GM19328 (cell line): ENCODE results near the gene ARPP21.
"Not testable (repeated sequence)": the region's sequence is repeated elsewhere in the genome, so short reads cannot be mapped to it uniquely, and the experiment has no call there.

Source experiments
- ATAC-seq: cut with Tn5 transposase; IDR thresholded peaks from one replicate; pipeline ENCODE4 v1.9.1; 2021; ENCODE audit warnings: mild to moderate bottlenecking, moderate library complexity; ENCODE audit not compliant: unreplicated experiment

The ARPP21 gene

DNA sequence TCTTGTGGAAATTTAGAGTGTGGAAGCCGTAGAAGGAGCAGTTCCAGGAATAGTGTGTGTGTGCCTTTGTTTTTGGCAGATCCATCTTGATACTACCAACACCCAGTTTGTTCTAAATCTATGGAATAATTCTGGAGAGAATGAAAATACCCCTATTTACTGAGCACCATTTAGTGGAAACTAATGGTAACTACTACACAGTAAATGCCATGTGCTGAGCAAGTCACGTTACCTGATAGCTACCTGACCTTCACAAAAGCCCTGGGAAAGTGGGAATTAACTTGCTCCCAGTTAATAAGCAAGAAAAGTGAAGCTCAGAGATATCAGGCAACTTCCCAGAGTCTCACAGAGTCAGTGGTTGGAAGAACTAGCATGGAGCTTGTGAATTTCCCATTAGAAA lies 137.7 kb downstream of the ARPP21 start:
- ATAC-seq, result no peak

DNA sequence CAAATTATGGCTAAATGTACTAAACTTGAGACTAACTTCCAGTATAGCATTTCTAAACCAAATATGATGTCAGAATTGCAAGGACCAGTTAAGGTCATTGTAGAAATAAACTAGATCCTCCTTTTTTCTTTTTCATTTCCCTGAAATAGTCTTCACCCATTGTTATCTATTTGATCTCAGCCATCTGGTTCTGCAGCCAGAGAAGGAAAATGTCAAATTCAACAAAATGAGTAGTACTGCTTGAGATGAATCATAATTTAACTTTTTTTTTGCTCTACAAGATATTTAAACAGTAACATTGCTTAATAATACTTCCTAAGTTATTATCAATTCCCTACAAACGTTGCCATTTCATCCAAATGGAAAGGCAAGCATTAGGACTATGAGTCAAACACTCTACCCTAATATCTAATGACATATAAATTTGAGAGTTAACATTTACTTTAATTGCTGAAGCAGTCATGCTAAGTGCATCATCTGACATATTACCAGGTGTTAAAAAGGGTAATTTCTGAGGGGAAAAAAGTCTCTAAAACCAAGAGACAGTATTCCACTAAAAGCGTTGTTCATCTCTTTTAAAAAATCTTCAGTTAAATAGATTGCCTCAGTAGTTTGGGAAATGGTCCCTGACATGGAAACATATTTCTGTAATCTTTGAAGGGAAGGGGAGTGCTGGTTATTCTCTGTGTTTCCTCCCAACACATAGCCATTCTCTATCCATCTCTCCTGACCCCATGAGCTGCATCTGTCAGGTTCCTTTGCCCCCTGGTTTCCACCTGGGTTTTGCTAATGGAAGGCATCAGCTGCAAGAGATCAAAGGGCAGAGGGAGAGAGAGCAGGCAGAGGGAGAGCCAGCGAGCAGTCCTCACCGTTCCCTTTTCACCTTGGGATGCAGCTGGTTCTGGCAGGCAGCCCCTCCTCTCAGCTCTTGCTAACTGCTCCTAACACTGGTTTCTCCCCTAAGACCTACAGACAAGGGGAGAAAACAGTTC lies 138.5 kb downstream of the ARPP21 start:
- no peak for ATAC-seq

DNA sequence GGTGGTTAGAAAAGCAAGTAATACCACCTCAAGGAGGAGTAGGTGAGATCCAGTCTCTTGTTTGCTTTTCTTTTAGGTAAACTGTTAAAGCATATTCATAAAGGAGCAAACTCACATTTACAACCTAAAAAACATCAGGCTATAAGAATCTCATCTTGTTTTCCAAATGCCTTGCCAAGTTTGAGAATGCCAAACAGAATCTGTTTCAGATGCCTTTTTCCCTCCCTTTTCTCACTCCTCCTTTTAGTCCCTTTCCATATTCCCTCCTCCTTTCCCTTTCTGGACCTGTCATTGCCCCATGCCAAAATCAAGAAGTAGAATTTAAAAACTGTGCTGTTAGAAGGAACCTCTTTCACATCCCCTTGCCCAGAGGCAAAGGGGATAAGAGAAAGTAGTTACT lies 140.3 kb downstream of the ARPP21 start:
- ATAC-seq, result no peak

DNA sequence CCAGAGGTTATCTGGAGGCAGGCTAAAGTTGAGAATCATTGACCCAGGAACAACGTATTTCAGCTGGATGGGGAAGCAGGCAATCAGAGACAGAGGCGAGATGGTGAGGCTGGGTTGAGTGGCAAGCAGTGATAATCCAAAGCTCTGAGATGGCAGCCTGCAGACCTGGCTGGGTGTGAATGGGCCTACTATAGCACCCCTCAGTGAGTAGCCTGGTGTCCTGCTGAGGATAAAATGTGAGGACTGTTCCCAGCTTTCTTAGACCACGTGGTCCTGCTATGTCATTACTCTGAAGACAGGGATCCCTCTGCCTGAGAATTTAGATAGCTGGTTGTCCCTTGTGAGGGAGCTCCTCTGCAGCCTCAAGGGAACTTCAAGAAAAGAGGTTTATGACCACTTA lies 141.5 kb downstream of the ARPP21 start:
- ATAC-seq, result no peak

DNA sequence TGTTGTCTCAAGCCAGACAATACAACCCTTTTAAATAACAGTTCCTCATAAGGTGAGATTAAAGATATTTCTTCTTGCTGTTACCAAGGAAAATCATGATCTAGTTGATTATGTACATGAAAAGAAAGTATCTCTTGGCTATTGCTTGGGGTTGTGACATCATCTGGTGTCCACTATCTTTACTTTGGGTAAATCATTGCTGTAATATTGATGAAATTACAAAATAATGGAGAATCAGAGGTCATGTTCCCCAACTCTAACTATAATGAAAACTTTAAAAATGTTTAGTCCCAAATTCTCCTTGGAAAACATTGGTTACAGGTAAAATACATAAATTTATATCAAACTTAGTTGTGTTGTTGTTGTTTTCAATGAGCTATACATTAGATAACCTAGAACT lies 142.2 kb downstream of the ARPP21 start:
- no peak for ATAC-seq

DNA sequence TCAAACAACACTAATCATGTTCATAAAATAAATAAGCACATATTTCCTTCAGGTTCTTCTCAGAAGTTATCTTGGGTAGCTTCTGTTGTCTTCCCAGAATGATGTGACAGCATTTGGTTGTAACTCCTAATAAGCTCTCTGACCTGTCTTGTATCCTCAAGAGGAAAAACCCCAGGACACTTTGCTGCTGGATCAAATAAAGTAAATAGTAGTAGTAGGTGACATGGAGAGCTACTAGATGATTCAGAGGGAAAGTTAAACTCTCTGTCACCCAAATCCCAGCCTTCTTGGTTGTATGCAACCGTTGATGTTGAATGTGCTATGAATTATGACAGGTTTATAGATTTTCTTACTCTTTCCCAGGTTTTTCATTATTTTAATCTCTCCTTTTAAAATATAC lies 143.0 kb downstream of the ARPP21 start:
- ATAC-seq, result no peak

DNA sequence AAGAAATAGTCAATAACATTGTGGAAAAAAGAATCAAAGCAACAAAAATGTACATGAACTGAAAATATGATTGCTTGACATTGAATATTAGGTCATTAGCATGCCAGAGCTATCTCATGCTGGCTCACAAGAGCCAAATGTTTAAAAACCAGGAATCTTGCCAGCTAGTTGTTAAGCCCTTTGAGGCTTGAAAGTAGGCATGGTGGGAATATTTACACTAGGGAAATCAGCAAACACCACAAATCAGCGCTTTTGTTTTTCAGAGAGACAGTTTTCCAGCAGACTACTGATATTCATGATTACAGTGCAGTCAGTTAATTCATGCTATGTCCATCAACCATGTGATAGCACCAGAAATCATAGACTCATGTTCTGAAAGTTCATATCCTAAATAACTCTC lies 144.8 kb downstream of the ARPP21 start:
- no peak for ATAC-seq

DNA sequence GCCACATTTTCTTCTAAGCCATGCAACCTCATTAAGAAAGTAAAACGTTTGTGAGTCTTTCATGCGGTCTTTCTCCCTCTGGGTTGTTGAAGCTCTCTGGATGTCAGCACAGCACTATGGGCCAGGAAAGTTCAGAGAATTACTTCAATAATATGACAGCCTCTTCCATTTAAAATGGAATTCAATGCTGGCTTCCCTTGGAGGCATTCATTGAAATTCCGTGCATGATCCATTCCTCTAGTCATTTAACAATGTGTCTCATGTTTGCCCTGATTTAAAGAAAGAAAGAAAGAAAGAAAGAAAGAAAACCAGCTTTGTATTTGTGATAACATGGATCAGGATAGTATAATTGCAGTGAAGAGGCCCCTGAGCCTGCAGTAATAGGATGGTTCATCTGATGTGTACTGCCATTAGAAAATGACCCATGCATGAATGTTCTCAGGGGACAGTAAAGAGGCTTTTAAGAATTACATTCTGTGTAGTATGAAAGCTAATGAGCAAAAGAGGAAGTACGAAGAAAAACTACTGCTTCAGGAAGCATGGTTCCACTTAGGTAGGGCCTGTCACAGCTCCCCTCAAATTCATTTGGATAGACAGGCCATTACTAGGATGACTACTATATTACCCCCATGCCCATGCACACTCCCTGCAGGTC lies 146.0 kb downstream of the ARPP21 start:
- no peak for ATAC-seq

DNA sequence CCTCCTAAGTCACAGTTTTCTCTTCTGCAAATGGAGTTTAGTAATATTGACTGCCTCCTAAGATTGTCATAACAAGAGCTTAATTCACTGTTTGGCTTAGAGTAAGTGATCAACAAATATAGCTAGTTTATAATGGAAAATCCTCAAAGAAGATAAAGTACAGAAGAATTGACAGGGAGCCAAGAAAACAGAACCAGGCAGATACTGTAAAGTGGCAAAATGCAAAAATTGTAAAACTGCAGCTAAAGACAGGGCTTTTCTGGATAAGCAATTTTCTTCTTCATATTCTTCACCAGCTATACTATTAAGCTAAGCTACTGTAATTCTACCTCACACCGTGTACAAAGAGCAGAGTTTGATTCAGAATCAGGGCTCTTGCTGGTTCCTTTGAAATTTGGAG lies 148.6 kb downstream of the ARPP21 start:
- ATAC-seq, result no peak

DNA sequence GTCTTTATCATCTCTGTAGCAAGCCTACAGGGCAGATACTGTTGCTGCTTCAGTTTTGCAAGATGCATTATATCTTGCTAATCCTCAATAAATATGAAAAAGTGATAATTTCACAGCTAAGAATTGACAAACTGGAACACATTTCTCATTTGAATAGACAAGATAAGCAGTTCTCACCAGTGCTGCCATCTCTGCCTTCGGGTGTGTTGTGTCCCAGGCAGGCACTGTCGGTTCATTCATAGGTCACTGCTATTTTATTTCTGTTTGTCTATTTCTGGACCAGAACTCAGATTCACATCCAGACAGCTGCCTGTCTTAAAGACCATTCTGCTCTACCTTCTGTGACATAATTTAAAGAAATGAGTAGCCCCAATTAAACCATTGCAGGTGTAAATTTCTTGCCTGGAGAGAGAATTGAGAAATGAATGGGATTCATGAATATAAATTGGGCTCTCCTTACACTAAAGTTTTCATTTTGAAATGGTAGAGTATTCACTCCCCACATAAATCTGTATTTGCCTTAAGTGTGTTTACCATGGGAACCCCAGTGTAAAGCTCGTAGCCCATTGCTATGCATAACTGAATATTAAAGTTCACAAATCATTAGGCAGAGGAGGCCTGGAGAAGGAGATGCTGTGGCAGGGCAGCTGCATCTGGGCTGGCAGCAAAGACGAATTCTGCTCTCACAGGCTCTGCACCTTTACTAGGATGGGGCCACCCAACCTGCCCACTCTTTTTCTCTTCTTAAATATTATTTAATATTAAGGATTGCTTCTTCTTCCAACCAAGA lies 149.9 kb downstream of the ARPP21 start:
- ATAC-seq, result no peak

DNA sequence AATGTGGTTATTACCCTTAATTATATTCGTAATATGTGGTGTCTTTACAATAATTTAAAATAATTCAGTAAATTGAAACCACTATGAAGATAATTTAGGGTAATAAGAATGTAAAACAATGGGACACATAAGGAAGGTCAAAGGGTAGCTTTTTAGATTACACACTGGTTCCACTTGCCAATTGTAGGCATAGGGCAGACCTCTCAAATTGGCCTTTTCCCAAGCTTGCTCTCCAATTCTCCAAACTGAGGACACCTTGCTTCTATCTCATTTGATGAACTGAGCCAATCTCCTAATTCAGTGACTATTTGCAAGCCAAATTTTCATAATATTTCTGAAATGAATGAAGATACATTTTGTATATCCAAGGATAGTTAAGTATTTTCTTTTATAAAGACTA lies 151.4 kb downstream of the ARPP21 start:
- ATAC-seq, result no peak

DNA sequence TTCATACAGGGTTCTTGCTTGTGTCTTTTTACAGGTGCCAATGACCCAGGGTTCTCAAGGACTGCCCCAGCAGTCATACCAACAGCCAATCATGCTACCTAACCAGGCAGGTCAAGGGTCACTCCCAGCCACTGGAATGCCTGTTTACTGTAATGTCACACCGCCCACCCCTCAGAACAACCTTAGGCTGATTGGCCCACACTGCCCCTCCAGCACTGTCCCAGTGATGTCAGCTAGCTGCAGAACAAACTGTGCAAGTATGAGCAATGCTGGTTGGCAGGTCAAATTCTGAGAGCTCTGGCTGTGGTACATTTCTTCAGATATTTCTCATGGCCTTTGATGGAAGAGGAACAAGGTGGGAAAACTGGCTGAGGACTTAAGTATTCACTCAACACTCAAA lies 154.3 kb downstream of the ARPP21 start:
- ATAC-seq, result no peak

DNA sequence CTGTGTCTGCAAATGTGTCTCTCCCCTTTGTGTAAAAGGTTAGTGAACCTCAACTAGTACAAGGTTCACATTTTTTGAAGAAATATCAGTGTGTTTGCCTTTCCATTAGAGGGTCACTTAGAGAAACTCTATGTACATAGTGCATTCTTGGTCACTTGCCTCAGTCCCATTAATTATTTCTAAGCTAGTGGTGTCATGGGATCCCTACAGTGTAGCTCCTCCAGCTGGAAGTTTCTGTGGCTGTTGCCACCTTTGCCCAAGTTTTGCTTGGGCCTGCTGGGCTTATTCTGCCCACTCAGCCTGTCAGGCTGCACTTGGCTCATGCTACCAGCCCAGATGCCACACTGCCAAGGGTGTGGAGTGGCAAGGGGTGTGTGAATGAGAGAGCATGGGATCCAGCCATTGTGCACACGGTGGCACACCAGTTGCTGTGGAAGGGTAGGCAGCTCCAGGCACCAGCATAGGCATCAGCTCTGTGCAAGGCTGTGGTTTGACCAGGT lies 161.7 kb downstream of the ARPP21 start:
- no peak for ATAC-seq

DNA sequence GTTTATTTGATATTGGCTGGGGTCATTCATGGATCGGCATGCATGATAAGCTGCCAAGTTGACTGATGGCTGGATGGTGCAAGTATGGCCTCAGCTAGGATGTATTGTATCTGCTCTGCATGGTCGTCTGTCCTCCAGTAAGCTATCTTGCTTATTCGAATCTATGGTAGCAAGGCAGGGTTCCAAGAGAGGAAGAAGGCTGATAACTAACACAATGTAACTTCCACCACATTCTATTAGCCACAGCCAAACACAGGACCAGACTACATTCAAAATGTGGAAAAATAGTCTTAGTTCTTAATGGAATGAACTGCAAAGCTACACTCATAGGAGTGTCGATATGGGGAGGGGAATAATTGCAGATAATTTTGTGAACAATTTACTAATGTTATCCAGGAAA lies 175.2 kb downstream of the ARPP21 start:
- no peak for ATAC-seq

DNA sequence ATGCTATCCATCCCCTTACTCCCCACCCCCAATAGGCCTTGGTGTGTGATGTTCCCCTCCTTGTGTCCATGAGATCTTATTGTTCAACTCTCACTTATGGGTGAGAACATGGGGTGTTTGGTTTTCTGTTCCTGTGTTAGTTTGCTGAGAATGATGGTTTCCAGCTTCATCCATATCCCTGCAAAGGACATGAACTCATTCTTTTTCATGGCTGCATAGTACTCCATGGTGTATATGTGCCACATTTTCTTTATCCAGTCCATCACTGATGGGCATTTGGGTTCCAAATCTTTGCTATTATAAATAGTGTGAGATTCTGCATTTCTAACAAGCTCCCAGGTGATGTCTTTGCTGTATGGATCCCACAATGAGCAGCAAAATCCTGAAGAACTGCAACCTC lies 176.5 kb downstream of the ARPP21 start:
- ATAC-seq, result not testable (repeated sequence)

DNA sequence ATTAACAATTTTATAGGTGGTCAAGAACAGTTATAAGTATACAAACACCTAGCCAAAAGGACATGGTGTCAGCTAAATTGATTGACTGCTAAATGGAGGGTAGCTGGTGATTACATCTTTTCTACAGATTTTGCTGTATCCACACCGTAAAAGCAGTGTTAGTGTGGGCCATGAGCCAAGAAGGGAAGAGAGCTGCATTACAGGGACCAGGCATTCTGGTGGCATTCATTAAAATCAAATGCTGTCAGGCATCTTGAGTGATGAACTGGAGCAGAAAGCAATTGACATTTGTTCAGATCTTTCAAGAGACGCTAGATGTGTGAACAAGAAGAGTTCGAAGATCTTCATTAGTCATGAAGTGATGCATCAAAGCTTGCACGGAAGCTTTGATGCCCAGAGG lies 177.9 kb downstream of the ARPP21 start:
- ATAC-seq, result no peak

DNA sequence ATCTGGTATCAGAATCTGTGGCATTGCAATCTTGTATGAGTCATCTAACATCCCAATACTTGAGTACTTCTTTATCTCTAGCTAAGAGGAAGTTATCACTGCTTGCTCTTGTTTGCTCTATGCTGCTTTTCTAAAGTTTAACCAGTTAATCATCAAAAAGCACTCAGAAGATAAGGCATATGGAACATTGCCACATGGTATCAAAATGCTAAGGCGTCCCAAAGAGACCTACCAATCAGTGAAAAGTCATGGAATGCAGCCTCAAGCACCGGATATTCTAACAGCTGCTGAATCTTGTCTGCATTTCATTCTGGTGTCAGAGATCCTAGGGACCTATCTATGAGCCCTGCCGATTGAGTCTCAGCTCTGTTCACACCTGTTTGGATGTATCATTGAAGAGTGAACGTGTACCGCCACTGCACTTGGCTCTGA lies 192.8 kb downstream of the ARPP21 start:
- ATAC-seq, result no peak
